ENCODE measurements around the gene MRPL40. TPM values are rescaled to one million over a fixed set of nuclear protein-coding genes. Genes with fewer than 3 reads are reported as not detected.

MRPL40 gene
- total RNA-seq, 2 donors from 2014 or later, result 6.8 to 19.2 TPM

DNA sequence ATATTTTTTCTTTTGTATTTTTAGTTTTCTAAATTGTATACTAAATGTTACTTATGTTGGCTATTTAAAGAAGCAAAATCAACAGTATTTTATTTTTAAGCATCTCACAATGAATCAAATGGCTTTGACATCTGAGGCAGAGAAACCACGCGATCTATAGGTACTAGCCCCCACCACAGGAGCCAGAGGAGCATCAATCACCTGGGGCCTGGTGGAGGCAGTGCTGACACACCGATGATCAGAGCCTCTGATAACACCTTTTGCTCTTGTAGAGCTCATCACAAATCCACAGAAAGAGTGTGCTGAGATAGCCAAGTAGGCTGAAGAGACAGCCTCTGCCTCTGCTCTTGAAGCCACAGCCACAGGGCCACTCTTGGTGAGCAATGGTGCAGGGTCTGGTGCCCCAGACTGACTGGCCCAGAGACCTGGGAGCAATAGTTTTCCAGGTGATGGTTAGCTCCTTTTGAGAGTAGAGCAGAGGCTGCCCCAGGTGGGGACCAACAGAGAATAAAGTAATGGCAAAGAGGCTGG, 26.0 kb upstream of the MRPL40 start:
- TF ChIP-seq, protein P1, sequence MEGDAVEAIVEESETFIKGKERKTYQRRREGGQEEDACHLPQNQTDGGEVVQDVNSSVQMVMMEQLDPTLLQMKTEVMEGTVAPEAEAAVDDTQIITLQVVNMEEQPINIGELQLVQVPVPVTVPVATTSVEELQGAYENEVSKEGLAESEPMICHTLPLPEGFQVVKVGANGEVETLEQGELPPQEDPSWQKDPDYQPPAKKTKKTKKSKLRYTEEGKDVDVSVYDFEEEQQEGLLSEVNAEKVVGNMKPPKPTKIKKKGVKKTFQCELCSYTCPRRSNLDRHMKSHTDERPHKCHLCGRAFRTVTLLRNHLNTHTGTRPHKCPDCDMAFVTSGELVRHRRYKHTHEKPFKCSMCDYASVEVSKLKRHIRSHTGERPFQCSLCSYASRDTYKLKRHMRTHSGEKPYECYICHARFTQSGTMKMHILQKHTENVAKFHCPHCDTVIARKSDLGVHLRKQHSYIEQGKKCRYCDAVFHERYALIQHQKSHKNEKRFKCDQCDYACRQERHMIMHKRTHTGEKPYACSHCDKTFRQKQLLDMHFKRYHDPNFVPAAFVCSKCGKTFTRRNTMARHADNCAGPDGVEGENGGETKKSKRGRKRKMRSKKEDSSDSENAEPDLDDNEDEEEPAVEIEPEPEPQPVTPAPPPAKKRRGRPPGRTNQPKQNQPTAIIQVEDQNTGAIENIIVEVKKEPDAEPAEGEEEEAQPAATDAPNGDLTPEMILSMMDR (IDR thresholded peaks at IDR 0.05), result no peak
- H3K27me3 ChIP-seq (replicated peaks; ENCODE audit: insufficient read depth), result no peaks in the 10 kb centered on the region
- no peak overlapping the region for H3K4me3 ChIP-seq
- H3K27ac ChIP-seq, result no peak overlapping the region
- no peaks in the 10 kb centered on the region for H3K9me3 ChIP-seq
- H3K36me3 ChIP-seq, result peaks cover 30% of the 10 kb centered on the region
- no peak for ATAC-seq (ENCODE audit: insufficient number of reproducible peaks, low FRiP score, low read depth)
- no peak for DNase-seq (ENCODE audit: low spot score)
- no peaks in the 10 kb centered on the region for H3K4me1 ChIP-seq (ENCODE audit: control insufficient read depth in 1 of 2, low read depth in 2 of 2)

DNA sequence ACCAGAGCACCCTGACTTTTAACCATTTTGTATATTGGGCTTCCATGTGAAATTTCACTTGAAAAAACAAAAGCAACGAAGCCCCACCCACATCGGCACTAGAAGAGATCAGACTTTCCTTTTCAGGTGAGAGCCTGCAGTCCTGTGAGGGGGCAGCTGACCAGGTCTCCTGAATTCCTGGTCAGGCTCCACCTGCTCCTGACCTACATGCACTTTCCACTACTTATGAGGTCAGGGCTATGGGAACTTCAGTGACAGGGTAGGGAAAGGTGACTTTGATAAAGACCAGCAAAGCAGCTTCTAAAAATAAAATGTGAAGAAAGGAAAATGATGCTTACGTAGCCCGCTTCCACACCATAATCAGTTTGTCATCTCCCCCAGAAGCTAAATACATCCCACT, 25.5 kb upstream of the MRPL40 start:
- no peak overlapping the region for H3K27ac ChIP-seq
- H3K9me3 ChIP-seq, result no peaks in the 10 kb centered on the region
- ATAC-seq (ENCODE audit: insufficient number of reproducible peaks, low FRiP score, low read depth) (no peak), DNase-seq (ENCODE audit: low spot score) (no peak)
- H3K4me1 ChIP-seq (ENCODE audit: control insufficient read depth in 1 of 2, low read depth in 2 of 2), result no peaks in the 10 kb centered on the region
- H3K27me3 ChIP-seq (replicated peaks; ENCODE audit: insufficient read depth), result no peaks in the 10 kb centered on the region
- TF ChIP-seq, protein P1 (IDR thresholded peaks at IDR 0.05), result no peak
- H3K4me3 ChIP-seq, result no peak overlapping the region
- H3K36me3 ChIP-seq, result peaks cover 30% of the 10 kb centered on the region

DNA sequence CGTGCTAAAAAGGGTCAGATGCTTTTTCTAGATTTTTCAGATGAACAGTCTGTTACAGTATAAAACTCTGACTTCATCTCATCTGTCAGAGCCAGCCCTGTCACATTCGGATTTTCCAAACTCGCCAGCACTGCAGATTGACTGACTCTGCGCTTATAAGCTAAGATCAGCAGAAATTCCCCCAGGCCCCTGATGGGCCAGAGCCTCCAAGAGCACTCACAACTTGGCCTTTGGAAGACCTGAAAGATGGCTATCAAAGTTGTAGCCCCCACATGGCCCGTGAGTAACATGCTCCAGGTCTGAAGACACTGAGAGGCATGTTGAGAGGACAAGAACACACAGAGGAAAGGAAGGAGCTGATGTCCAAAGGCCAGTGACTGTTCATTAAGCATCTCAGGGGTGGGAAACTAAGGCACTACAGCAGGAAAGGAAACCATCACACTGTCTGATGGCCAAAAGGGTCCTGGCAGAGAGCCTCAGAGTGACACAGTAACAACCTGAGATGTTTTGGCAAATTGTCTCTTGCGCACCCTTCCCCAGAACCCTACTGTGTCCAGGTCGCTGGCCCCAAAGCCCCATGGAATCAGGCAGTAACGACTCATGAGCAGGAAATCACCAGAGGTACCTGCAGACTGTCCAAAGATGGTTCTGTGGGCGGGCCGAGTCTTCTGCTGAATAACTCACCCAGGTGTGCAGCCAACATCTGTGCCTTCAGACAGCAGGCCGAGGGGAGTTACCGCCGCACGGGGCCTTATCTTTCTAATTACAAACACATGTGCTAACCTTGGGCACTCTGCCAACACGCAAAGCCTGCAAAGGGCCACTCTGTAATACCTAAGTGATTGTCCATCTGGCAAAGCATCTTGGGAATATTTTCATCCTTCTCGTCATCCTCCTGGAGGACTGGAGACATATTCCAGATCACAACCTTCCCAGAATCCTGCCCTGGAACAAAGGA, 24.4 kb upstream of the MRPL40 start:
- H3K27ac ChIP-seq, result no peak overlapping the region

DNA sequence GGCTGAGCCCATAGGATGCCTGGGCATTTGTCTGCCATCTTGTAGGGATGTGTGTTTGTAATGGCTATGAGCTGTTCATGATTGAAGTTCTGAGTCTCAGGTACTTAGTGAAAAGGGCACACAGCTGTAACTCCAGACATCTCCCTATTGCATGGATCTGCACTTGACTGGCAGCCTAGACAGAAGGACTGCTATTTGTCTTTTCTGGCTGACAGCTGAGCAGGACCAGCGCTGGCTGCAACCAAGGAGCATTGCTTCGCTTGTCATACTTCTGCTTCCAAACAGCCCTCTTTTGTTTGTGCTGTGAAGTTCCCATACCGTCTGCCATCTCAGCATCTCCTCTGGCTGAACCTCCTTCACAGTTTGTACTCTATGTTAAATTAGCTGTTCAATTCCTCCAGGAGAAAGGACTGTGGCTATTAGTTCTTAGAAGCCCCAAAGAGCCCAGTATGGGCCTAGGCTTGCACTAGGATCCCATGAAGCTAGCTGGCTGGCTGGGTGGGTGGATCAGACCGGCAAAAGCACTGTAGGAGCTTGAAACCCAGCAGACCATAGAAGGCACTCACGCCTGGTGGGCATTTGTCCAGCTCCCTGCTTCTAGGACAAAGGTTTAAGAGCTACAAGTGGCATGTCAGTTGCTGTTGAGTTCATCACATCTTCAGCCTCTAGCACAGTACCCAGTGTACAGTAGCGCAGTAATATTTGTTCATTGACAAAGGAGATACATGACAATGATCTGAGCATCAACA, 21.2 kb upstream of the MRPL40 start:
- Histone ChIP-seq H3K9me3 (no peaks in the 10 kb centered on the region), H3K36me3 (peaks cover 20% of the 10 kb centered on the region), H3K27me3 (replicated peaks; ENCODE audit: insufficient read depth) (no peaks in the 10 kb centered on the region), H3K4me3 (no peak overlapping the region), H3K27ac (no peak overlapping the region), H3K4me1 (ENCODE audit: control insufficient read depth in 1 of 2, low read depth in 2 of 2) (no peaks in the 10 kb centered on the region)
- ATAC-seq (ENCODE audit: insufficient number of reproducible peaks, low FRiP score, low read depth) (no peak), DNase-seq (ENCODE audit: low spot score) (no peak)
- TF ChIP-seq, protein P1 (IDR thresholded peaks at IDR 0.05), result no peak

More for the DNA sequence above, 24.4 kb upstream of the MRPL40 start:
- H3K4me1 ChIP-seq (ENCODE audit: control insufficient read depth in 1 of 2, low read depth in 2 of 2), result no peaks in the 10 kb centered on the region
- no peaks in the 10 kb centered on the region for H3K9me3 ChIP-seq
- H3K27me3 ChIP-seq (replicated peaks; ENCODE audit: insufficient read depth), result no peaks in the 10 kb centered on the region
- no peak for DNase-seq (ENCODE audit: low spot score)
- H3K36me3 ChIP-seq, result peaks cover 30% of the 10 kb centered on the region
- H3K4me3 ChIP-seq, result no peak overlapping the region
- TF ChIP-seq, protein P1 (IDR thresholded peaks at IDR 0.05), result no peak
- no peak for ATAC-seq (ENCODE audit: insufficient number of reproducible peaks, low FRiP score, low read depth)

DNA sequence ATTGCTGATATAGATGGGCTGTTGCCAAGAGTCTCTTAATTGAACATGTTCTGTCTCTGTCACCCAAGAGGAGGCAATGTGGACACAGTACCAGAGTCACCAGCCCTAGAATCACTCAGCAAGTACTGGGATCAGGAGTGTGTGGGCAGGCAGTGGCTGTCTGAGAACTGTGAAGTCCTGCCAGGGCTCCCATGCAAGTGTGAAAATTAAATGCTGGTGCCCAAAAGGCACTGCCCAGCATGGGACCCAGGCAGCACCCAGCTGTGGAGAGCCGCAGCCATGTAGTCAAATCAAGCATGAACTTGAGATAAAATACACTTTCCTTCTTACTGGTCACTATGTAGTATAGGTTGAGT, 20.7 kb upstream of the MRPL40 start:
- TF ChIP-seq, protein P1 (IDR thresholded peaks at IDR 0.05), result no peak
- H3K36me3 ChIP-seq, result peaks cover 20% of the 10 kb centered on the region
- ATAC-seq (ENCODE audit: insufficient number of reproducible peaks, low FRiP score, low read depth), result no peak

More for the DNA sequence above, 20.7 kb upstream of the MRPL40 start:
- DNase-seq (ENCODE audit: low spot score), result no peak
- no peak overlapping the region for H3K27ac ChIP-seq
- no peaks in the 10 kb centered on the region for H3K27me3 ChIP-seq (replicated peaks; ENCODE audit: insufficient read depth)
- no peaks in the 10 kb centered on the region for H3K9me3 ChIP-seq
- no peaks in the 10 kb centered on the region for H3K4me1 ChIP-seq (ENCODE audit: control insufficient read depth in 1 of 2, low read depth in 2 of 2)
- H3K4me3 ChIP-seq, result no peak overlapping the region
